Spleen (tissue), 7 donors: ENCODE measurements around the gene ACTC1.

Experiments
- CTCF ChIP-seq, 11 experiments: fragments of 200-600 bp in 7 of 11; fragments of 450-650 bp in 4 of 11; sonication (generic) in 4 of 11; IDR thresholded peaks in 8 of 11; conservative IDR thresholded peaks in 3 of 11; 1 replicate in 7 of 11; 2 replicates in 4 of 11; pipeline versions ENCODE4 v1.4.0 to v1.8.0; 2016 to 2021; ENCODE audit warnings: antibody characterized with exemption in 11 of 11, inconsistent platforms in 4 of 11, mild to moderate bottlenecking in 1 of 11
- POLR2A ChIP-seq, 3 donors: fragments of 450-650 bp; IDR thresholded peaks; one replicate each; pipeline ENCODE4 v1.5.1; 2017; ENCODE audit warnings: antibody characterized with exemption in 3 of 3, mild to moderate bottlenecking in 1 of 3
- POLR2AphosphoS5 ChIP-seq, 3 donors: sonication (generic); formaldehyde crosslinking; IDR thresholded peaks; one replicate each; pipeline ENCODE4 v1.5.1; 2017; ENCODE audit warnings: antibody characterized with exemption in 3 of 3
- donor health status: DM: no; HTN: no; CAD: no; lungs with moderate emphysema.
- donor health status: DM: no; HTN: no; CAD: no.
- donor health status: DM: no; HTN: no; CAD: no.

DNA sequence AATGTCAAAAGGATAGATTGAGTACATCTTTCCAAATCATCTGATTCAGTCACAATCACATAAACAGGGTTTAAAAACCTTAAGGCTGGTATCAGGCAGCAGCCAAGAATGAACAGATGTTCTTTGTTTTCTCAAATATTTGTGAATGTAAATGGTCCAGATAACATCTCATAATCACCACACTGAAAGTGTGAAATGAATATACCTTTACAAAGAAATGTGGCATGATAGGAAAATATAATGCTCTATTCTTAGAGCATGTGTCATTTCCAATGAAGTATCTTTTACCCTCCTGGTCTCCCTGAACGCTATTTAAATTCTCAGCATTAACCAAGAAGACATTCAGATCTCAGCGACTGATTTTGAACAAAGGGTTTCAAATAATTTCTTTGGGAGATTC is 8.8 kb upstream of the ACTC1 start:
- no peak for TF ChIP-seq POLR2A (IDR thresholded peaks at IDR 0.05)
- TF ChIP-seq CTCF (IDR thresholded peaks at IDR 0.05 in 8 of 11, conservative IDR thresholded peaks at IDR 0.05 in 3 of 11), result no peak
- TF ChIP-seq POLR2AphosphoS5 (IDR thresholded peaks at IDR 0.05), result no peak
